Lower lobe of right lung (tissue), 2 donors: ENCODE results near the gene TENT4A. TPM values are rescaled to one million over a fixed set of nuclear protein-coding genes. Genes with fewer than 3 reads are reported as not detected.

Source experiments
- ATAC-seq, 2 donors: fragments of 200-7000 bp; cut with Tn5 transposase; one replicate each; pipeline ENCODE4 v1.9.1; 2020 to 2022; ENCODE audit warnings: mild to moderate bottlenecking in 2 of 2, moderate library complexity in 2 of 2
- DNase-seq: peaks from one replicate; pipeline ENCODE4 v3.0.0-alpha.2; 2020
- H3K27ac ChIP-seq: fragments of 200-600 bp; one replicate; pipeline ENCODE4 v1.8.0; 2022
- H3K27me3 ChIP-seq: fragments of 200-600 bp; one replicate; pipeline ENCODE4 v1.8.0; 2022; ENCODE audit warnings: low read depth
- H3K36me3 ChIP-seq: fragments of 200-600 bp; one replicate; pipeline ENCODE4 v1.8.0; 2022; ENCODE audit warnings: mild to moderate bottlenecking
- H3K4me1 ChIP-seq: fragments of 200-600 bp; one replicate; pipeline ENCODE4 v1.8.0; 2022
- H3K4me3 ChIP-seq: fragments of 200-600 bp; one replicate; pipeline ENCODE4 v1.8.0; 2022; ENCODE audit warnings: mild to moderate bottlenecking
- H3K9me3 ChIP-seq: fragments of 200-600 bp; one replicate; pipeline ENCODE4 v1.8.0; 2022
- intact Hi-C: fragments of 100-400 bp; cut with DNase I; formaldehyde crosslinking; loops from one replicate; pipeline ENCODE4 v1.11.0; 2022
- total RNA-seq: library from RNA; stranded (reverse); fragmentation: NEBNext Ultra II Directional; extraction: Animal tissue kit (Norgen Biotek cat#: 25700); gene quantifications from one replicate; pipeline ENCODE4 v1.2.1, GENCODE V29; 2021
- TF ChIP-seq, protein P1 (sequence below): fragments of 200-600 bp; IDR thresholded peaks from one replicate; pipeline ENCODE4 v1.8.0; 2022; ENCODE audit warnings: antibody characterized with exemption, mild to moderate bottlenecking
- donor health status: DM: no; HTN: yes; CAD: no; lungs with severe emphysema.

TENT4A gene
- total RNA-seq, 1 donor from 2014 or later = 24.1 TPM

- Histone ChIP-seq H3K4me3 (no peak overlapping the region), H3K27me3 (no peaks in the 10 kb centered on the region), H3K36me3 (no peaks in the 10 kb centered on the region), H3K27ac (no peak overlapping the region), H3K4me1 (no peaks in the 10 kb centered on the region), H3K9me3 (no peaks in the 10 kb centered on the region)
- ATAC-seq = no peak
- intact Hi-C loops = no loop called here
- TF ChIP-seq, protein P1, sequence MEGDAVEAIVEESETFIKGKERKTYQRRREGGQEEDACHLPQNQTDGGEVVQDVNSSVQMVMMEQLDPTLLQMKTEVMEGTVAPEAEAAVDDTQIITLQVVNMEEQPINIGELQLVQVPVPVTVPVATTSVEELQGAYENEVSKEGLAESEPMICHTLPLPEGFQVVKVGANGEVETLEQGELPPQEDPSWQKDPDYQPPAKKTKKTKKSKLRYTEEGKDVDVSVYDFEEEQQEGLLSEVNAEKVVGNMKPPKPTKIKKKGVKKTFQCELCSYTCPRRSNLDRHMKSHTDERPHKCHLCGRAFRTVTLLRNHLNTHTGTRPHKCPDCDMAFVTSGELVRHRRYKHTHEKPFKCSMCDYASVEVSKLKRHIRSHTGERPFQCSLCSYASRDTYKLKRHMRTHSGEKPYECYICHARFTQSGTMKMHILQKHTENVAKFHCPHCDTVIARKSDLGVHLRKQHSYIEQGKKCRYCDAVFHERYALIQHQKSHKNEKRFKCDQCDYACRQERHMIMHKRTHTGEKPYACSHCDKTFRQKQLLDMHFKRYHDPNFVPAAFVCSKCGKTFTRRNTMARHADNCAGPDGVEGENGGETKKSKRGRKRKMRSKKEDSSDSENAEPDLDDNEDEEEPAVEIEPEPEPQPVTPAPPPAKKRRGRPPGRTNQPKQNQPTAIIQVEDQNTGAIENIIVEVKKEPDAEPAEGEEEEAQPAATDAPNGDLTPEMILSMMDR = no peak
- no peak for DNase-seq
These were observed 77.8 kb downstream of the TENT4A start for GRCh38 chr5:6791031-6791430.

DNA sequence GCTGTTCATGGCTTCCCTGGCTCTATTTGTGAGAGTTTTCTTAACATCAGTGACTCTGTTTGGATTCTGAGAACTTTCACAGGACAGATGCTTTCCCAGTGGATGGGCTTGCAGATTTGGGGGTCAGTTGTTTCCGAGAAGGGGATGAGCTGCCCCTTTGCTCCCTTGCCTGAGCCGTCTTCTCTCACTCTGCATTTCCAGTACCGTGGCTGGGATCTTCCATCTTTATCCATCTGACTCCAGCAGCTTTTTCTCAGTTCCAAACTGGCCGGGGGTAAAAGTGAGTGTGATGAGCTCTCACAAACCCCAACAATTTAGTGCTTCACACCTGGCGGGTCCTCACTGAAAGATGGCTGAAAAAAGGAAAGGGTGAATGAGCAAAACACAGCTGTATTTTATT lies 79.1 kb downstream of the TENT4A start:
- intact Hi-C loops = no loop called here
- TF ChIP-seq, protein P1 = no peak
- Histone ChIP-seq H3K4me3 (no peak overlapping the region), H3K36me3 (no peaks in the 10 kb centered on the region), H3K27ac (no peak overlapping the region), H3K9me3 (no peaks in the 10 kb centered on the region), H3K27me3 (no peaks in the 10 kb centered on the region), H3K4me1 (no peaks in the 10 kb centered on the region)
- DNase-seq (no peak), ATAC-seq (no peak)

DNA sequence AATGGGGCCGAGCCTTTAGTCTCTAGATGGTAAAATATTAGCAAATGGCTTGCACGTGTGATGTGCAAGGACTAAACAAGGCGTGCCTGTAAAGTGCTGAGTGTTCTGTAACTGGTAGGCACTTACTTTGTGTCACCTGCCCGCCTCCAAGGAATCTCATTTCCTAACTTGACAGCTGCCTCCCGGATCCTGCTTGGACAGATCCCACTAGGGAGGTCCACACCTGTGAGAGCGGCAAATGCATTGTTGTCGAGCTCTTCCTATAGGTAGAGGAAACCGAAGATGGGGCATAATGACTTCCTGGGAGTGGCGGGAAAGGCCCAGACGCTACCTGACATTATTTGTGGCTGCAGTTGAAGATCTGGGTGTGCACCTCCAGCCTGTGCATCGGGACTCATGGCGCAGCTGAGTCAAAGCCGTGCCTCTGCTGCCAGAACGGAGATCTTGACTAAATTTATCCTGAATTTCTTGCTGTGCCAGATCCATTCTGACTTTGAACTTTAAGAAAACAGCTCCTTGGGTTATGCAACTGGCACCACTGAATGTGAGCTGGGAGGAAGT lies 79.8 kb downstream of the TENT4A start:
- no peak overlapping the region for H3K27ac ChIP-seq
- TF ChIP-seq, protein P1 = no peak
- ATAC-seq (no peak), DNase-seq (no peak)
- no peak overlapping the region for H3K4me3 ChIP-seq
- no peaks in the 10 kb centered on the region for H3K9me3 ChIP-seq
- intact Hi-C loops = no loop called here
- H3K4me1 ChIP-seq = no peaks in the 10 kb centered on the region
- H3K36me3 ChIP-seq = no peaks in the 10 kb centered on the region
- no peaks in the 10 kb centered on the region for H3K27me3 ChIP-seq

DNA sequence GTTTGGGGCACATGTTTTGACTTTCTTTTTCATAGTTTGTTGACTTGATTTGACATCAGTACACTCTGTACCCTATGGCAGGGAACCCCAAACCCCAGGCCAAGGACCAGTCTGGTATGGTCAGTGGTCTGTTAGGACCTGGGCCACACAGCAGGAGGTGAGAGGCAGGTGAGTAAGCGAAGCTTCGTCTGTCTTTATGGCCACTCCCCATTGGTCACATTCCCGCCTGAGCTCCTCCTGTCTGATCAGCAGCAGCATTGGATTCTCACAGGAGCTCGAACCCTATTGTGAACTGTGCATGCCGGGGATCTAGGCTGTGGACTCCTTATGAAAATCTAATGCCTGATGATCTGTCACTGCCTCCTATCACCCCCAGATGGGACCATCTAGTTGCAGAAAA lies 88.0 kb downstream of the TENT4A start:
- no peak for DNase-seq
- no peaks in the 10 kb centered on the region for H3K27me3 ChIP-seq

GRCh38 chr5:6803981-6804550 lies 90.8 kb downstream of the TENT4A start:
- ATAC-seq (no peak), DNase-seq (no peak)
- Histone ChIP-seq H3K27ac (no peak overlapping the region), H3K4me1 (no peaks in the 10 kb centered on the region), H3K36me3 (no peaks in the 10 kb centered on the region), H3K4me3 (no peak overlapping the region), H3K9me3 (peaks cover 5% of the 10 kb centered on the region), H3K27me3 (no peaks in the 10 kb centered on the region)
- TF ChIP-seq, protein P1 = no peak
- intact Hi-C loops = no loop called here

More for the DNA sequence above, 88.0 kb downstream of the TENT4A start:
- no peak for ATAC-seq
- H3K4me1 ChIP-seq = no peaks in the 10 kb centered on the region
- H3K4me3 ChIP-seq = no peak overlapping the region
- TF ChIP-seq, protein P1 = no peak
- intact Hi-C loops = no loop called here
- no peak overlapping the region for H3K27ac ChIP-seq
- H3K36me3 ChIP-seq = no peaks in the 10 kb centered on the region
- H3K9me3 ChIP-seq = no peaks in the 10 kb centered on the region
